T-helper 17 cell (primary cell): ENCODE results near the gene JADE1. TPM values are rescaled to one million over a fixed set of nuclear protein-coding genes. Genes with fewer than 3 reads are reported as not detected.

ENCODE experiments used
- ATAC-seq: fragments of 150-1000 bp; cut with Tn5 transposase; 2 replicates; pipeline ENCODE4 v1.10.0; 2021; ENCODE audit warnings: mild to moderate bottlenecking, moderate library complexity
- DNase-seq, 3 donors: peaks; one replicate each; pipeline versions ENCODE4 v3.0.0 to v3.0.0-alpha.2; 2020 to 2021
- H3K9me3 ChIP-seq: one replicate; pipeline ENCODE4 v1.7.0; 2013; ENCODE audit warnings: low read length, mild to moderate bottlenecking; ENCODE audit not compliant: control insufficient read depth, poor library complexity, severe bottlenecking
- H3K27ac Mint-ChIP-seq: one replicate; pipeline ENCODE4 v1.8.0; 2022; ENCODE audit warnings: mild to moderate bottlenecking, moderate library complexity, mixed read lengths
- H3K27me3 Mint-ChIP-seq: one replicate; pipeline ENCODE4 v1.8.0; 2022; ENCODE audit warnings: mixed read lengths
- H3K36me3 Mint-ChIP-seq: one replicate; pipeline ENCODE4 v1.8.0; 2022; ENCODE audit warnings: low read depth, mixed read lengths
- H3K4me1 Mint-ChIP-seq: one replicate; pipeline ENCODE4 v1.8.0; 2022; ENCODE audit warnings: mild to moderate bottlenecking, mixed read lengths
- H3K4me3 Mint-ChIP-seq: one replicate; pipeline ENCODE4 v1.8.0; 2022; ENCODE audit warnings: mild to moderate bottlenecking, moderate library complexity, mixed read lengths
- total RNA-seq, 4 donors: library from RNA in 2 of 4; stranded (reverse) in 2 of 4; gene quantifications; one replicate each; pipeline ENCODE4 v1.2.3 and lab custom pipeline; 2022 to 2026

JADE1 gene
- total RNA-seq, 2 donors from 2014 or later, result 38.0 to 53.1 TPM

- H3K36me3 Mint-ChIP-seq, result no peaks in the 10 kb centered on the region
Measured at GRCh38 chr4:128793859-128794672, 15.4 kb upstream of the JADE1 start.

GRCh38 chr4:128796934-128797333, 12.6 kb upstream of the JADE1 start:
- ATAC-seq, result no peak
- Mint-ChIP-seq H3K27ac (no peak overlapping the region), H3K36me3 (no peaks in the 10 kb centered on the region), H3K4me3 (no peak overlapping the region), H3K4me1 (peaks cover under 1% of the 10 kb centered on the region), H3K27me3 (no peaks in the 10 kb centered on the region)
- no peaks in the 10 kb centered on the region for H3K9me3 ChIP-seq
- DNase-seq, result no peak

More at GRCh38 chr4:128793859-128794672, 15.4 kb upstream of the JADE1 start:
- Mint-ChIP-seq H3K27me3 (peaks cover 8% of the 10 kb centered on the region), H3K4me3 (no peak overlapping the region), H3K4me1 (peaks cover 2% of the 10 kb centered on the region), H3K27ac (no peak overlapping the region)
- no peaks in the 10 kb centered on the region for H3K9me3 ChIP-seq
- DNase-seq (no peak), ATAC-seq (no peak)

GRCh38 chr4:128800284-128800683, 9.2 kb upstream of the JADE1 start:
- H3K9me3 ChIP-seq, result no peaks in the 10 kb centered on the region
- ATAC-seq (no peak), DNase-seq (no peak)
- Mint-ChIP-seq H3K4me3 (no peak overlapping the region), H3K4me1 (peaks cover 8% of the 10 kb centered on the region), H3K36me3 (no peaks in the 10 kb centered on the region), H3K27ac (no peak overlapping the region), H3K27me3 (peaks cover 6% of the 10 kb centered on the region)

GRCh38 chr4:128800701-128801284, 8.7 kb upstream of the JADE1 start:
- H3K9me3 ChIP-seq, result no peaks in the 10 kb centered on the region
- no peaks in the 10 kb centered on the region for H3K36me3 Mint-ChIP-seq
- peaks cover 6% of the 10 kb centered on the region for H3K27me3 Mint-ChIP-seq
- H3K4me3 Mint-ChIP-seq, result no peak overlapping the region
- no peak for DNase-seq
- no peak overlapping the region for H3K27ac Mint-ChIP-seq
- peaks cover 8% of the 10 kb centered on the region for H3K4me1 Mint-ChIP-seq
- ATAC-seq, result no peak

- no peak overlapping the region for H3K4me3 Mint-ChIP-seq
- H3K36me3 Mint-ChIP-seq, result no peaks in the 10 kb centered on the region
- H3K27me3 Mint-ChIP-seq, result peaks cover 6% of the 10 kb centered on the region
- ATAC-seq (no peak), DNase-seq (no peak)
- peak overlapping the region; percentile 5 for H3K27ac Mint-ChIP-seq
- no peaks in the 10 kb centered on the region for H3K9me3 ChIP-seq
- peaks cover 8% of the 10 kb centered on the region for H3K4me1 Mint-ChIP-seq
Measured at GRCh38 chr4:128802680-128803628, 6.5 kb upstream of the JADE1 start.

GRCh38 chr4:128803783-128804182, 5.7 kb upstream of the JADE1 start:
- Mint-ChIP-seq H3K36me3 (no peaks in the 10 kb centered on the region), H3K4me3 (peak overlapping the region; percentile 3), H3K27me3 (peaks cover 6% of the 10 kb centered on the region), H3K4me1 (peaks cover 8% of the 10 kb centered on the region), H3K27ac (peak overlapping the region; percentile 5)
- ATAC-seq (no peak), DNase-seq (no peak)
- H3K9me3 ChIP-seq, result no peaks in the 10 kb centered on the region

- peak overlapping the region; percentile 99 for H3K4me3 Mint-ChIP-seq
- no peaks in the 10 kb centered on the region for H3K9me3 ChIP-seq
- DNase-seq (no peak), ATAC-seq (no peak)
- H3K4me1 Mint-ChIP-seq, result peaks cover 18% of the 10 kb centered on the region
- no peaks in the 10 kb centered on the region for H3K27me3 Mint-ChIP-seq
- peaks cover 2% of the 10 kb centered on the region for H3K36me3 Mint-ChIP-seq
- peak overlapping the region; percentile 95 for H3K27ac Mint-ChIP-seq
Measured at GRCh38 chr4:128810331-128810870, 901 bp downstream of the JADE1 start.

- peaks cover 21% of the 10 kb centered on the region for H3K4me1 Mint-ChIP-seq
- peak; percentile 58 for ATAC-seq
- DNase-seq, result peak; percentile 74 to 81 (median 78)
- peaks cover 2% of the 10 kb centered on the region for H3K36me3 Mint-ChIP-seq
- H3K27ac Mint-ChIP-seq, result peak overlapping the region; percentile 95
- H3K4me3 Mint-ChIP-seq, result peak overlapping the region; percentile 99
- H3K27me3 Mint-ChIP-seq, result no peaks in the 10 kb centered on the region
- no peaks in the 10 kb centered on the region for H3K9me3 ChIP-seq
Measured at GRCh38 chr4:128810871-128811570, 1.5 kb downstream of the JADE1 start.

GRCh38 chr4:128811571-128812441, 2.3 kb downstream of the JADE1 start:
- H3K27ac Mint-ChIP-seq, result peak overlapping the region; percentile 29
- peaks cover 2% of the 10 kb centered on the region for H3K36me3 Mint-ChIP-seq
- no peaks in the 10 kb centered on the region for H3K9me3 ChIP-seq
- peak; percentile 53 for ATAC-seq
- DNase-seq, result peak; percentile 58 to 76 (median 72)
- peaks cover 23% of the 10 kb centered on the region for H3K4me1 Mint-ChIP-seq
- peak overlapping the region; percentile 99 for H3K4me3 Mint-ChIP-seq
- H3K27me3 Mint-ChIP-seq, result no peaks in the 10 kb centered on the region

- Mint-ChIP-seq H3K27me3 (no peaks in the 10 kb centered on the region), H3K27ac (peak overlapping the region; percentile 29), H3K36me3 (peaks cover 2% of the 10 kb centered on the region), H3K4me3 (peak overlapping the region; percentile 99), H3K4me1 (peaks cover 27% of the 10 kb centered on the region)
- no peaks in the 10 kb centered on the region for H3K9me3 ChIP-seq
- peak in 1 of 3 donors; percentile 15 for DNase-seq
- ATAC-seq, result no peak
Measured at GRCh38 chr4:128812442-128813235, 3.1 kb downstream of the JADE1 start.

GRCh38 chr4:128813965-128814364, 4.5 kb downstream of the JADE1 start:
- H3K27me3 Mint-ChIP-seq, result no peaks in the 10 kb centered on the region
- H3K4me3 Mint-ChIP-seq, result no peak overlapping the region
- peak overlapping the region; percentile 16 for H3K27ac Mint-ChIP-seq

More at GRCh38 chr4:128813965-128814364, 4.5 kb downstream of the JADE1 start:
- no peaks in the 10 kb centered on the region for H3K9me3 ChIP-seq
- peaks cover 34% of the 10 kb centered on the region for H3K4me1 Mint-ChIP-seq
- ATAC-seq (no peak), DNase-seq (no peak)
- H3K36me3 Mint-ChIP-seq, result peaks cover 2% of the 10 kb centered on the region
